ENCODE measurements around the gene SEC16B. TPM values are rescaled to one million over a fixed set of nuclear protein-coding genes. Genes with fewer than 3 reads are reported as not detected.

SEC16B gene
- total and polyA plus RNA-seq, 9 donors: 5.5 to 8.5 (median 7.0) TPM

DNA sequence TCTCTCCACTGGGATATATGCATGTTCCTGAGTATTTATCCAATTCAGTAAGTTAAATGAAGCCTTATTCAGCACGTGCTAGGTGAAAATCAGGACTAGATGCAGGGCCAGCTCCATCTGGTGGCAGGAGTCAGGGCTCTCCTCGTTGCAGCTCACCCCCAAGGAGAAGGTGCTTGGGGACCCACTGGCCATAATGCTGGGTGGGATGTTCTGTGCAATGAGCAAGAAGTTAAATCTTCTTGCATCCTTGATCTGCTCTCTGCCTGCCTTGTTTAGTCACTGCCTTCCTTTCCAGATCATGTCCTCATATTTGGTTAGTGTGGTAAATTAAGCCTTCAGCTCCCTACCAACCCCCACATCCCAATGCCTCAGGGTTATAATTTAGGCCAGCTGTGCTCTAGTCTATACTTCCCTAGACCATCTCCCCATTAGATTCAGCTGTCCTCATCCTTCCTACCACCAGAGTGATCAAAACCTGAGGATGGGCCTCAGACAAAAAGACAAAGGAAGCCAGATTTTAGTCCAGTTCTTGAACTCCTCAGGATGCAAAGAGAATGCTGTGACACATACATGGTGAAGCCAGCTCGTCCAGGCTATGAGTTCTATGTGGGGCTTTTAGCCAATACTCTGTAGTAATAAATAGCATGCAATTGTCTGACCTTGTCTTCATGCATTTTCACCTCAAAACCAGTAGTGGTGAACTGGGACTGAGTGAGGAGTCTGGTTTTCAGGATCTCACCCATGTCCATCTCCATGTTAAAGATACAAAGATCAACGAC, 55.9 kb downstream of the SEC16B start:
- H3K4me3 ChIP-seq (ENCODE audit: low read length): no peak overlapping the region
- no peak overlapping the region for H3K27ac ChIP-seq (ENCODE audit: low read length)
- H3K27me3 ChIP-seq (ENCODE audit: control insufficient read depth, insufficient read depth, low read length): no peaks in the 10 kb centered on the region
- DNase-seq: no peak
- no peaks in the 10 kb centered on the region for H3K36me3 ChIP-seq (ENCODE audit: control insufficient read depth, insufficient read depth, low read length)
- H3K4me1 ChIP-seq (ENCODE audit: control insufficient read depth, insufficient read depth, low read length): no peaks in the 10 kb centered on the region
- H3K9me3 ChIP-seq (replicated peaks; ENCODE audit: control insufficient read depth, low read depth, low read length): no peaks in the 10 kb centered on the region
- 33% methylated on average over 3 of the region's 4 CpGs for WGBS (ENCODE audit: insufficient coverage)

- H3K27ac ChIP-seq (ENCODE audit: low read length): no peak overlapping the region
- DNase-seq: no peak
- WGBS (ENCODE audit: insufficient coverage): 50% methylated on average over 1 of the region's 3 CpGs
- no peaks in the 10 kb centered on the region for H3K4me1 ChIP-seq (ENCODE audit: control insufficient read depth, insufficient read depth, low read length)
- no peaks in the 10 kb centered on the region for H3K9me3 ChIP-seq (replicated peaks; ENCODE audit: control insufficient read depth, low read depth, low read length)
- H3K27me3 ChIP-seq (ENCODE audit: control insufficient read depth, insufficient read depth, low read length): no peaks in the 10 kb centered on the region
- H3K4me3 ChIP-seq (ENCODE audit: low read length): no peak overlapping the region
- no peaks in the 10 kb centered on the region for H3K36me3 ChIP-seq (ENCODE audit: control insufficient read depth, insufficient read depth, low read length)
Measured at GRCh38 chr1:177912991-177913390, 56.9 kb downstream of the SEC16B start.

DNA sequence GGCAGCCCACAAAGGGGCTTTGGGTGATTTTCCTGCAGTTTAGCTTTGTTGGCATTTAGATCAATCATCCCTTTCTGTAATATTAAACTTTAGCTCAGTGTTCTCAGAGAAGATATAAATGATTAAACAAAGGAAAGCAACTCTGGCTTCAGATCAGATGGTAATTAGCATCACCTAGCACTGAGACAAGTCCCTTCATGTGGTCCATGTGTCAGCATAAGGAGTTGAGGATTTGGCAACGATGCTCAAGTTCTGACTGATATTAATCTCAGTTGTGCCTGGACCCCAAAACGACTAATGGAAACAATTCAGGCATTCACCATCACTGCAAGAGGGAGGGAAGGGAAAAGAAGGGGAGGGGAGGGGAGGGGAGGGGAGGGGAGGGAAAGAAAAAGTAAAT, 60.4 kb downstream of the SEC16B start:
- DNase-seq: no peak
- H3K36me3 ChIP-seq (ENCODE audit: control insufficient read depth, insufficient read depth, low read length): no peaks in the 10 kb centered on the region
- no peak overlapping the region for H3K4me3 ChIP-seq (ENCODE audit: low read length)
- peaks cover 3% of the 10 kb centered on the region for H3K27me3 ChIP-seq (ENCODE audit: control insufficient read depth, insufficient read depth, low read length)
- no peak overlapping the region for H3K27ac ChIP-seq (ENCODE audit: low read length)
- no peaks in the 10 kb centered on the region for H3K9me3 ChIP-seq (replicated peaks; ENCODE audit: control insufficient read depth, low read depth, low read length)
- WGBS (ENCODE audit: insufficient coverage): no CpG with 5 or more reads among the region's 2 CpGs
- H3K4me1 ChIP-seq (ENCODE audit: control insufficient read depth, insufficient read depth, low read length): no peaks in the 10 kb centered on the region

DNA sequence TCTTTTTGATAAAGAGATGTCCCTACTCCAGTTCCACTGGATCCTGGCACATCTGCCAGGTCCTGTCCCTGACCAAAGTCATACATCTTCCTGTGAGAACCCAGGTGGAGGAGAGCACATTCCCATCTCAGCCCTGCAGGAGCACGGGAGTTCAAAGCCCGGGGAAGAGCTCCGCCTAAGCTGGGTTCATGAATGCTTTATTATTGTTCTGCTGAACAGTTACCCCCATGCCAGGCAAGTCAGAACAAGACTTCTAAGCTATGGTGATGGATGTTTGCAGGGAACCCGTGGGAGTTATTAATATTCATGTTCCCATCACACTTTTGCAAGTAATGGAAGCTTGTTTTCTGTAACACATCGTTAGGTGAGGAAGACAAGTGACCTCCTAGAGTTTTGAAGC, 62.9 kb downstream of the SEC16B start:
- no peak overlapping the region for H3K27ac ChIP-seq (ENCODE audit: low read length)
- no peaks in the 10 kb centered on the region for H3K36me3 ChIP-seq (ENCODE audit: control insufficient read depth, insufficient read depth, low read length)
- WGBS (ENCODE audit: insufficient coverage): no CpG with 5 or more reads among the region's 5 CpGs
- no peaks in the 10 kb centered on the region for H3K4me1 ChIP-seq (ENCODE audit: control insufficient read depth, insufficient read depth, low read length)
- H3K4me3 ChIP-seq (ENCODE audit: low read length): no peak overlapping the region
- no peak for DNase-seq
- H3K9me3 ChIP-seq (replicated peaks; ENCODE audit: control insufficient read depth, low read depth, low read length): no peaks in the 10 kb centered on the region
- H3K27me3 ChIP-seq (ENCODE audit: control insufficient read depth, insufficient read depth, low read length): peaks cover 3% of the 10 kb centered on the region

DNA sequence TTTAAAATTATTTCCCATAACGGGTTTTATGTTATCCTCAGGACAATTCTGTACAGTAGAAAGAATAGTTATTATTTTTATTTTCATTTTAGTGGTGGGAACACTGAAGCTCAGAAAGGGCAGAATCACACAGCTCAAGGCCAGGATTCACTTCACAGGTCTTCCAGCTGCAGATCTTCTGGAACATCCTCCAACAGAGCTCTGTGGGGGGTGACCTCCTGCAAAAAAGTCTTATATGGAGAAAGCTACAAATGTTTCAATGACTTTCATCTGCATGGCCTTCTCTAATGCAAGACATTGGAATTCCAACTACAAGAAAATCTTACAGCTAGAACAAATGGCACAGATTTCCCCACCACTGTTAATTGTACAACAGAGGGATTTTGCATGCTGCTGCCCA, 64.2 kb downstream of the SEC16B start:
- Histone ChIP-seq H3K27ac (ENCODE audit: low read length) (no peak overlapping the region), H3K4me1 (ENCODE audit: control insufficient read depth, insufficient read depth, low read length) (no peaks in the 10 kb centered on the region), H3K27me3 (ENCODE audit: control insufficient read depth, insufficient read depth, low read length) (peaks cover 3% of the 10 kb centered on the region), H3K4me3 (ENCODE audit: low read length) (no peak overlapping the region), H3K36me3 (ENCODE audit: control insufficient read depth, insufficient read depth, low read length) (no peaks in the 10 kb centered on the region), H3K9me3 (replicated peaks; ENCODE audit: control insufficient read depth, low read depth, low read length) (no peaks in the 10 kb centered on the region)
- no CpG with 5 or more reads among the region's 1 CpG for WGBS (ENCODE audit: insufficient coverage)
- DNase-seq: no peak

GRCh38 chr1:177902266-177902665, 67.6 kb downstream of the SEC16B start:
- DNase-seq: no peak
- Histone ChIP-seq H3K27ac (ENCODE audit: low read length) (no peak overlapping the region), H3K9me3 (replicated peaks; ENCODE audit: control insufficient read depth, low read depth, low read length) (no peaks in the 10 kb centered on the region), H3K4me3 (ENCODE audit: low read length) (no peak overlapping the region), H3K27me3 (ENCODE audit: control insufficient read depth, insufficient read depth, low read length) (peaks cover 3% of the 10 kb centered on the region), H3K36me3 (ENCODE audit: control insufficient read depth, insufficient read depth, low read length) (no peaks in the 10 kb centered on the region), H3K4me1 (ENCODE audit: control insufficient read depth, insufficient read depth, low read length) (peaks cover 3% of the 10 kb centered on the region)
- WGBS (ENCODE audit: insufficient coverage): 67% methylated on average over 5 of the region's 5 CpGs

- H3K4me1 ChIP-seq (ENCODE audit: control insufficient read depth, insufficient read depth, low read length): peaks cover 4% of the 10 kb centered on the region
- H3K27me3 ChIP-seq (ENCODE audit: control insufficient read depth, insufficient read depth, low read length): no peaks in the 10 kb centered on the region
- no peak overlapping the region for H3K27ac ChIP-seq (ENCODE audit: low read length)
- 25% methylated on average over 4 of the region's 11 CpGs for WGBS (ENCODE audit: insufficient coverage)
- peak; percentile 6 for DNase-seq
- H3K9me3 ChIP-seq (replicated peaks; ENCODE audit: control insufficient read depth, low read depth, low read length): no peaks in the 10 kb centered on the region
- H3K4me3 ChIP-seq (ENCODE audit: low read length): no peak overlapping the region
- H3K36me3 ChIP-seq (ENCODE audit: control insufficient read depth, insufficient read depth, low read length): no peaks in the 10 kb centered on the region
Measured at GRCh38 chr1:177897998-177898654, 71.7 kb downstream of the SEC16B start.

DNA sequence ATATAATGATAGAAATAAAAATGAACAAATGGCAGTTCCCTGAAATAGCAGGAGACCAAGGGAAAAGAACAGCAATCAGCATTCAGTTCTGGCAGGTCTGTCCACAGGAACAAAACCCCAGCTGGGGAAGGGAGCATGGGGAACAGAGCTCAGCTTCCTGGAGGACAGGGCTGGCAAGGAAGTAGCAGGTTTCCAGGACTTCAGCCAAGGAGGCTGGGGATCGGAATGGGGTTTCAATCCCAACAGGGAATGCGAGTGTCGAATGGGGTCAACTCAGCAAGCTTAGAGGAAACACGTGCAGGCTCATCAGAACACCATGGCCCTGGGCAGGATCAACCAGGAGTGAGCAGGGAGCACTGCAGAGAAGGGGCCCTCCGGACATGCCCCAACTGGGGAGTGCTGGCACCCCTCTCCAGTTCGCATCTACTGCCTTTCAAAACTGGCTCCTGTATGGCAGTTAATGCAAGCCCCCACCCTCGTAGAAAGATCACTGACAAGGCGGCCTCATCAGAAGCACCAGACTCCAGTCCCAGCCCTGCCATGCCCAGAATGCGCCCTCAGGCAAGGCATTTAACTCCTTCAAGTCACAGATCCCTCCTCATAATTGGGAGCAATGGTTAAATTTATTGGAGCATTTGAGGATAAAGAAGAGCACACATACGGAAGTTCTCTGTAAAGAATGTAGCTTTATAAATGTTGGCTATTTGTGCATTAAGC, 72.4 kb downstream of the SEC16B start:
- peak; percentile 66 for DNase-seq
- H3K27ac ChIP-seq (ENCODE audit: low read length): no peak overlapping the region
- H3K9me3 ChIP-seq (replicated peaks; ENCODE audit: control insufficient read depth, low read depth, low read length): no peaks in the 10 kb centered on the region
- no peaks in the 10 kb centered on the region for H3K27me3 ChIP-seq (ENCODE audit: control insufficient read depth, insufficient read depth, low read length)
- H3K4me3 ChIP-seq (ENCODE audit: low read length): no peak overlapping the region
- H3K4me1 ChIP-seq (ENCODE audit: control insufficient read depth, insufficient read depth, low read length): peaks cover 4% of the 10 kb centered on the region
- H3K36me3 ChIP-seq (ENCODE audit: control insufficient read depth, insufficient read depth, low read length): no peaks in the 10 kb centered on the region
- WGBS (ENCODE audit: insufficient coverage): 32% methylated on average over 4 of the region's 10 CpGs
